CD4-positive, alpha-beta T cell treated with Interleukin-17A for 4 hours (primary cell): ENCODE results near the gene COG7.
"Not testable (repeated sequence)": the region's sequence is repeated elsewhere in the genome, so short reads cannot be mapped to it uniquely, and the experiment has no call there.

Experiments
- DNase-seq: peaks from one replicate; pipeline ENCODE4 v3.0.0-alpha.2; 2020; ENCODE audit warnings: mixed read lengths

The COG7 gene

GRCh38 chr16:23408823-23409298 lies 44.1 kb downstream of the COG7 start:
- DNase-seq, result no peak

- no peak for DNase-seq
These were observed 44.7 kb downstream of the COG7 start for GRCh38 chr16:23408242-23408822.

- no peak for DNase-seq
These were observed 45.4 kb downstream of the COG7 start for GRCh38 chr16:23407436-23408127.

- no peak for DNase-seq
These were observed 46.3 kb downstream of the COG7 start for GRCh38 chr16:23406546-23407240.

GRCh38 chr16:23406024-23406423 lies 47.0 kb downstream of the COG7 start:
- DNase-seq, result no peak

GRCh38 chr16:23403547-23403946 lies 49.4 kb downstream of the COG7 start:
- DNase-seq, result no peak

GRCh38 chr16:23402100-23402499 lies 50.9 kb downstream of the COG7 start:
- DNase-seq, result no peak

- DNase-seq, result no peak
These were observed 51.9 kb downstream of the COG7 start for GRCh38 chr16:23401139-23401538.

- not testable (repeated sequence) for DNase-seq
These were observed 52.5 kb downstream of the COG7 start for GRCh38 chr16:23400447-23400846.

GRCh38 chr16:23398987-23399805 lies 53.8 kb downstream of the COG7 start:
- DNase-seq, result no peak

- DNase-seq, result no peak
These were observed 55.5 kb downstream of the COG7 start for GRCh38 chr16:23397464-23397863.

GRCh38 chr16:23395732-23396131 lies 57.3 kb downstream of the COG7 start:
- DNase-seq, result no peak

- DNase-seq, result no peak
These were observed 58.7 kb downstream of the COG7 start for GRCh38 chr16:23394141-23394831.

- no peak for DNase-seq
These were observed 60.8 kb downstream of the COG7 start for GRCh38 chr16:23392223-23392600.

- DNase-seq, result no peak
These were observed 61.4 kb downstream of the COG7 start for GRCh38 chr16:23391381-23392222.

GRCh38 chr16:23389936-23390335 lies 63.1 kb downstream of the COG7 start:
- DNase-seq, result not testable (repeated sequence)

- DNase-seq, result no peak
These were observed 63.8 kb downstream of the COG7 start for GRCh38 chr16:23389201-23389600.

- no peak for DNase-seq
These were observed 64.2 kb downstream of the COG7 start for GRCh38 chr16:23388786-23389185.

- DNase-seq, result no peak
These were observed 65.3 kb downstream of the COG7 start for GRCh38 chr16:23387666-23388065.

GRCh38 chr16:23385441-23385840 lies 67.5 kb downstream of the COG7 start:
- DNase-seq, result no peak

GRCh38 chr16:23384878-23385277 lies 68.1 kb downstream of the COG7 start:
- no peak for DNase-seq

GRCh38 chr16:23383881-23384280 lies 69.1 kb downstream of the COG7 start:
- no peak for DNase-seq
